Peyer's patch (tissue), 4 donors: Measurements from ENCODE around the gene MYCBPAP. TPM values are rescaled to one million over a fixed set of nuclear protein-coding genes. Genes with fewer than 3 reads are reported as not detected.

Experiments used
- DNase-seq, 3 donors: peaks; one replicate each; pipeline ENCODE4 v3.0.0-alpha.2; 2017 to 2019
- H3K27ac ChIP-seq, 4 donors: fragments of 200-600 bp; sonication (generic); one replicate each; pipeline ENCODE4 v1.5.1; 2016 to 2019
- H3K27me3 ChIP-seq, 2 donors: fragments of 200-600 bp; sonication (generic); one replicate each; pipeline ENCODE4 v1.5.1; 2019
- H3K36me3 ChIP-seq, 3 donors: fragments of 200-600 bp; sonication (generic); one replicate each; pipeline ENCODE4 v1.5.1; 2016 to 2019
- H3K4me1 ChIP-seq, 4 donors: fragments of 200-600 bp; sonication (generic); one replicate each; pipeline ENCODE4 v1.5.1; 2016 to 2019
- H3K4me3 ChIP-seq, 4 donors: fragments of 200-600 bp; sonication (generic); 1 replicate in 3 of 4; 2 replicates in 1 of 4; pipeline ENCODE4 v1.5.1; 2016 to 2019; ENCODE audit warnings: mild to moderate bottlenecking in 1 of 4
- H3K9me3 ChIP-seq, 4 donors: fragments of 200-600 bp; sonication (generic); one replicate each; pipeline ENCODE4 v1.5.1; 2016 to 2019; ENCODE audit warnings: mild to moderate bottlenecking in 1 of 4
- CTCF ChIP-seq, 6 experiments: fragments of 450-650 bp in 4 of 6; fragments of 200-600 bp in 2 of 6; sonication (generic) in 1 of 6; IDR thresholded peaks; one replicate each; pipeline ENCODE4 v1.5.1; 2017 to 2019; ENCODE audit warnings: antibody characterized with exemption in 6 of 6, mild to moderate bottlenecking in 3 of 6, moderate library complexity in 1 of 6
- POLR2A ChIP-seq, 2 donors: fragments of 450-650 bp; IDR thresholded peaks; one replicate each; pipeline ENCODE4 v1.5.1; 2017; ENCODE audit warnings: antibody characterized with exemption in 2 of 2, mild to moderate bottlenecking in 2 of 2, moderate library complexity in 2 of 2
- total RNA-seq, 4 donors: library from RNA; depleted of rRNA; stranded (reverse); fragments of >200 nt; gene quantifications; one replicate each; pipeline ENCODE4 v1.1.0, GENCODE V29; 2016

The MYCBPAP gene
- total RNA-seq, 4 donors from 2014 or later = 0.53 to 1.1 TPM; not detected in 2

GRCh38 chr17:50529849-50530248 is 21.6 kb downstream of the MYCBPAP start:
- H3K9me3 ChIP-seq = no peaks in the 10 kb centered on the region
- peaks cover 0 to 10% of the 10 kb centered on the region in 2 donors for H3K27me3 ChIP-seq
- peaks cover 0 to 33% (median 0%) of the 10 kb centered on the region in 4 donors for H3K4me1 ChIP-seq
- H3K36me3 ChIP-seq = no peaks in the 10 kb centered on the region
- H3K4me3 ChIP-seq = no peak overlapping the region
- no peak overlapping the region for H3K27ac ChIP-seq
- DNase-seq = no peak
- no peak for TF ChIP-seq POLR2A (IDR thresholded peaks at IDR 0.05)
- no peak for TF ChIP-seq CTCF (IDR thresholded peaks at IDR 0.05)

DNA sequence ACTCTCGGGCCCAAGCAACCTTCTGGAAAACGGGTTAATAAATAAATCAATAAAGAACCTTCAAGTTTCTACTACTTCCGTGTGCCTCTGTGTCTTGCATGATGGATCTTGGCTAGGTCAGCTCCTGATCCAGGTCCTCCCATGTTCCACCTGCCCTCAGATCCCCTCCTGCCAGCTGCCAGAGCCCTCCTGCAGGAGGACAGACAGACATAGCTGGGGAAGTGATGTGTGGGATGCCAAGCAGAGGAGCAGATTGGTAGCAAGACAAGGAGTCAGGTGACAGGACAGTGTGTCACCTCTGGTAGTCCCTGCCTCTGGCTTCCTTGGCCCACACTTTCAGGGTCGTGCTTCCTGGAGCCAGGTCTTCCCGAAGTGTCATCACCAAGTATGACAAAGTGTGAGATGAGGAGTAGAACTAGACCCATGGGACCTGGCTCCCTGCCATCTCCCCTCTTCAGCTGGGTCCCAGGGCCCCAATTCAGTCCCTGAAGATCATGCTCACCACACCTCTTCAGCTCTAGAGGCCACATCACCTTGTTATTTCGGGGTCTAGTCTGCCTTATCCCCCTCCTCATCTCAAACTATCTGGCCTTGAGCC is 23.3 kb downstream of the MYCBPAP start:
- H3K4me3 ChIP-seq = no peak overlapping the region
- H3K27me3 ChIP-seq = peaks cover 0 to 10% of the 10 kb centered on the region in 2 donors
- no peak overlapping the region for H3K27ac ChIP-seq
- H3K9me3 ChIP-seq = no peaks in the 10 kb centered on the region
- H3K36me3 ChIP-seq = no peaks in the 10 kb centered on the region
- no peak for TF ChIP-seq POLR2A (IDR thresholded peaks at IDR 0.05)
- no peak for TF ChIP-seq CTCF (IDR thresholded peaks at IDR 0.05)
- DNase-seq = no peak
- peaks cover 0 to 34% (median 0%) of the 10 kb centered on the region in 4 donors for H3K4me1 ChIP-seq

- Histone ChIP-seq H3K9me3 (no peaks in the 10 kb centered on the region), H3K27ac (peak within 1 kb of the TSS in 3 of 4 donors; percentile 60 to 84 (median 82)), H3K27me3 (peaks cover 0 to 10% of the 10 kb centered on the region in 2 donors), H3K36me3 (no peaks in the 10 kb centered on the region), H3K4me1 (peaks cover 0 to 34% (median 0%) of the 10 kb centered on the region in 4 donors), H3K4me3 (peak within 1 kb of the TSS in 3 of 4 donors; percentile 7 to 50 (median 38))
- TF ChIP-seq CTCF (IDR thresholded peaks at IDR 0.05) (peak in 3 of 6 experiments; percentile 8 to 33 (median 10)), POLR2A (IDR thresholded peaks at IDR 0.05) (peak in 1 of 2 donors; percentile 40)
- DNase-seq = peak in 2 of 3 donors; percentile 73 to 81
Observed at GRCh38 chr17:50532452-50533024, 24.3 kb downstream of the MYCBPAP start, which contains the start of gene EPN3. Gene EPN3, plus strand, starts transcription at chr17:50532735. Its CDS starts 3,822 bp downstream, at chr17:50536557.

DNA sequence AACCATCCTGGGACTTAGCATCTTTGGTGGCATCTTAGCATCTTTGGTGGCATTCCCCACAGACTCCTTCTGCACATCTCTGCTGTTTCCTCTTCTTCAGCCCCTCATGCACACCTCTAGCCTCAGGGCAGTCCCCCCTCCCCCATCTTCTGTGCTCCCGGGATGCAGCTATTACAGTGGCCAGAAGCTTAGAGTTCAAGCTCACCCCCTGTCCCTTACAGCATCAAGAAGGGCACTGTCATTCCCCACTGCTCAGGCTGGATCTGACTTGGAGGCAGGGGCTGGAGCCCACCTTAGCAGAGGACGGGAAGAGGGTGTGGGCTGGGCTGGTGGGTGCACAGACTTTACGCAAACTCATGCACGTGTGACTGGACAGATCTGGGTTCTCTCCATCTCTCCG is 24.9 kb downstream of the MYCBPAP start:
- Histone ChIP-seq H3K4me1 (peaks cover 0 to 39% (median 0%) of the 10 kb centered on the region in 4 donors), H3K4me3 (peak overlapping the region in 3 of 4 donors; percentile 7 to 50 (median 38)), H3K36me3 (no peaks in the 10 kb centered on the region), H3K27ac (peak overlapping the region in 3 of 4 donors; percentile 60 to 84 (median 82)), H3K27me3 (peaks cover 0 to 10% of the 10 kb centered on the region in 2 donors), H3K9me3 (no peaks in the 10 kb centered on the region)
- TF ChIP-seq CTCF (IDR thresholded peaks at IDR 0.05) (no peak), POLR2A (IDR thresholded peaks at IDR 0.05) (no peak)
- DNase-seq = no peak

- Histone ChIP-seq H3K4me1 (peaks cover 0 to 44% (median 0%) of the 10 kb centered on the region in 4 donors), H3K9me3 (no peaks in the 10 kb centered on the region), H3K27ac (peak overlapping the region in 3 of 4 donors; percentile 60 to 84 (median 82)), H3K27me3 (peaks cover 0 to 10% of the 10 kb centered on the region in 2 donors), H3K36me3 (no peaks in the 10 kb centered on the region), H3K4me3 (peak overlapping the region in 2 of 4 donors; percentile 38 to 50)
- DNase-seq = peak in 2 of 3 donors; percentile 71 to 79
- no peak for TF ChIP-seq CTCF (IDR thresholded peaks at IDR 0.05)
- TF ChIP-seq POLR2A (IDR thresholded peaks at IDR 0.05) = no peak
Observed at GRCh38 chr17:50533720-50534148, 25.5 kb downstream of the MYCBPAP start.
